ENCODE measurements around the gene BLTP2. TPM values are rescaled to one million over a fixed set of nuclear protein-coding genes. Genes with fewer than 3 reads are reported as not detected.
A peak's percentile ranks its signal among the peaks of the same experiment; 100 is the strongest.

Gene BLTP2
- total RNA-seq, result 182 and 190 TPM in 2 replicates
- long read RNA-seq, partial matches to known transcripts, result 9 of 10 reads
- long read RNA-seq, other reads (novel, unspliced or antisense), result 1 of 10 reads

GRCh38 chr17:28644787-28645575 is at the start of gene BLTP2:
Gene BLTP2 (minus strand): TSS chr17:28645158. CDS start chr17:28645056, 102 bp downstream.
- H3K36me3 Mint-ChIP-seq (ENCODE audit: insufficient read depth), result peaks cover 12% of the 10 kb centered on the region
- peaks cover 21% of the 10 kb centered on the region for H3K4me1 Mint-ChIP-seq (ENCODE audit: low read depth)
- no peak for TF ChIP-seq CTCF (IDR thresholded peaks at IDR 0.05; ENCODE audit: unreplicated experiment)
- H3K27me3 Mint-ChIP-seq, result no peaks in the 10 kb centered on the region
- peak; percentile 80 for DNase-seq (ENCODE audit: low spot score, unreplicated experiment)
- H3K9me3 Mint-ChIP-seq (ENCODE audit: low read depth), result no peaks in the 10 kb centered on the region
- H3K4me3 Mint-ChIP-seq (ENCODE audit: low read depth), result peak within 1 kb of the TSS; percentile 88
- H3K27ac Mint-ChIP-seq, result peak within 1 kb of the TSS; percentile 94

- TF ChIP-seq CTCF (IDR thresholded peaks at IDR 0.05; ENCODE audit: unreplicated experiment), result no peak
- no peak overlapping the region for H3K4me3 Mint-ChIP-seq (ENCODE audit: low read depth)
- peak overlapping the region; percentile 71 for H3K27ac Mint-ChIP-seq
- peaks cover 23% of the 10 kb centered on the region for H3K36me3 Mint-ChIP-seq (ENCODE audit: insufficient read depth)
- H3K9me3 Mint-ChIP-seq (ENCODE audit: low read depth), result no peaks in the 10 kb centered on the region
- no peak for DNase-seq (ENCODE audit: low spot score, unreplicated experiment)
- peaks cover 18% of the 10 kb centered on the region for H3K4me1 Mint-ChIP-seq (ENCODE audit: low read depth)
- H3K27me3 Mint-ChIP-seq, result no peaks in the 10 kb centered on the region
Observed at GRCh38 chr17:28693869-28694268, 48.9 kb upstream of the BLTP2 start.

- Mint-ChIP-seq H3K9me3 (ENCODE audit: low read depth) (no peaks in the 10 kb centered on the region), H3K4me1 (ENCODE audit: low read depth) (peaks cover 4% of the 10 kb centered on the region), H3K36me3 (ENCODE audit: insufficient read depth) (peaks cover 53% of the 10 kb centered on the region), H3K27me3 (no peaks in the 10 kb centered on the region), H3K4me3 (ENCODE audit: low read depth) (no peak overlapping the region), H3K27ac (no peak overlapping the region)
- no peak for TF ChIP-seq CTCF (IDR thresholded peaks at IDR 0.05; ENCODE audit: unreplicated experiment)
- DNase-seq (ENCODE audit: low spot score, unreplicated experiment), result no peak
Observed at GRCh38 chr17:28689011-28689410, 44.1 kb upstream of the BLTP2 start.

DNA sequence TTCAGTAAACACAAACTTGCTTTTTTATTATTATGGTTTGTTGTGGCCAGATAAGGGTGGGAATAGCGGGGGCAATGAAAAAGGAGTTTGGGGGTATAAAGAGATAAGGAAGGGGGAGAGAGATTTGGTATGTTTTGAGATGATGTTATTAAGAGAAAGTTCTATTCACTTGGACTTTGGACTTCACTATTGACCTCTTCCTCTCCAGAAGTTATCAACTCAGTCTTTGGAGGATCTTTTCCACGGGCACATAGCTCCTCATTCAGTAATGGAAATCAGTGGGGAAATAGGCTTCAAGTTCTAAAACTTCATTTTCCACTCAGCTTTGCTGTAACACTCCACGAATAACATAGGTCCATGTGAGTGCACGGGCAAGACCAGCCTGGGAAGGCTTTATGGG is 43.5 kb upstream of the BLTP2 start:
- Mint-ChIP-seq H3K4me3 (ENCODE audit: low read depth) (no peak overlapping the region), H3K9me3 (ENCODE audit: low read depth) (no peaks in the 10 kb centered on the region), H3K27ac (peak overlapping the region; percentile 20), H3K36me3 (ENCODE audit: insufficient read depth) (peaks cover 52% of the 10 kb centered on the region), H3K27me3 (no peaks in the 10 kb centered on the region), H3K4me1 (ENCODE audit: low read depth) (peaks cover 4% of the 10 kb centered on the region)
- no peak for TF ChIP-seq CTCF (IDR thresholded peaks at IDR 0.05; ENCODE audit: unreplicated experiment)
- DNase-seq (ENCODE audit: low spot score, unreplicated experiment), result no peak

GRCh38 chr17:28686296-28686695 is 41.3 kb upstream of the BLTP2 start:
- TF ChIP-seq CTCF (IDR thresholded peaks at IDR 0.05; ENCODE audit: unreplicated experiment), result no peak
- Mint-ChIP-seq H3K4me1 (ENCODE audit: low read depth) (peaks cover 4% of the 10 kb centered on the region), H3K36me3 (ENCODE audit: insufficient read depth) (peaks cover 57% of the 10 kb centered on the region), H3K27ac (no peak overlapping the region), H3K9me3 (ENCODE audit: low read depth) (no peaks in the 10 kb centered on the region), H3K4me3 (ENCODE audit: low read depth) (no peak overlapping the region), H3K27me3 (no peaks in the 10 kb centered on the region)
- DNase-seq (ENCODE audit: low spot score, unreplicated experiment), result no peak

All from progenitor cell of endocrine pancreas (in vitro differentiated cells).